Activated T-cell treated with anti-CD3 and anti-CD28 coated beads for 4 hours (primary cell): ENCODE results near the gene VEGFC.

ENCODE experiments used
- DNase-seq: peaks from one replicate; pipeline ENCODE4 v3.0.0-alpha.2; 2020

Gene VEGFC, protein sequence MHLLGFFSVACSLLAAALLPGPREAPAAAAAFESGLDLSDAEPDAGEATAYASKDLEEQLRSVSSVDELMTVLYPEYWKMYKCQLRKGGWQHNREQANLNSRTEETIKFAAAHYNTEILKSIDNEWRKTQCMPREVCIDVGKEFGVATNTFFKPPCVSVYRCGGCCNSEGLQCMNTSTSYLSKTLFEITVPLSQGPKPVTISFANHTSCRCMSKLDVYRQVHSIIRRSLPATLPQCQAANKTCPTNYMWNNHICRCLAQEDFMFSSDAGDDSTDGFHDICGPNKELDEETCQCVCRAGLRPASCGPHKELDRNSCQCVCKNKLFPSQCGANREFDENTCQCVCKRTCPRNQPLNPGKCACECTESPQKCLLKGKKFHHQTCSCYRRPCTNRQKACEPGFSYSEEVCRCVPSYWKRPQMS

GRCh38 chr4:176792326-176793059, at the start of gene VEGFC:
VEGFC (minus strand) TSS chr4:176792922; CDS start chr4:176792311, 611 bp downstream.
- no peak for DNase-seq

DNA sequence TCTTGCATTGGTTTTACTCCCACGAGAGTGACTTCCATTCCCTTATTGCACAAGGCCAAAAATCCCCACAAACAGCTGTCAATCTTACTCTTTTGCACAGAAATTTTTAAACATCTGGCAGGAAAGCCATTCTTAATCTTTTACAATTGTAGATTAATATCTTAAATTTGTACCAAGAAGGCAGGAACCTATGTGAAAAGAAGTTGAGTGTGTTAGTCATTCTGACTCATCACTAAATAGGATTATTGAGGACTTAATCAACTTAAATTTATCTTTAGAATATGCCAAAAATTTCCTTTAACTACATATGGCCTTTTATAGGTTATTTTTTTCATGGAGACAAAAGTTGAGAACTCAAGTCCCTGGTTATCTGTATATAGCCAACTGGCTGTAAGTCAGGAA, 49.0 kb upstream of the VEGFC start:
- no peak for DNase-seq

- DNase-seq, result no peak
Measured at GRCh38 chr4:176840166-176840565, 47.4 kb upstream of the VEGFC start.

- no peak for DNase-seq
Measured at GRCh38 chr4:176839656-176840055, 46.9 kb upstream of the VEGFC start.

DNA sequence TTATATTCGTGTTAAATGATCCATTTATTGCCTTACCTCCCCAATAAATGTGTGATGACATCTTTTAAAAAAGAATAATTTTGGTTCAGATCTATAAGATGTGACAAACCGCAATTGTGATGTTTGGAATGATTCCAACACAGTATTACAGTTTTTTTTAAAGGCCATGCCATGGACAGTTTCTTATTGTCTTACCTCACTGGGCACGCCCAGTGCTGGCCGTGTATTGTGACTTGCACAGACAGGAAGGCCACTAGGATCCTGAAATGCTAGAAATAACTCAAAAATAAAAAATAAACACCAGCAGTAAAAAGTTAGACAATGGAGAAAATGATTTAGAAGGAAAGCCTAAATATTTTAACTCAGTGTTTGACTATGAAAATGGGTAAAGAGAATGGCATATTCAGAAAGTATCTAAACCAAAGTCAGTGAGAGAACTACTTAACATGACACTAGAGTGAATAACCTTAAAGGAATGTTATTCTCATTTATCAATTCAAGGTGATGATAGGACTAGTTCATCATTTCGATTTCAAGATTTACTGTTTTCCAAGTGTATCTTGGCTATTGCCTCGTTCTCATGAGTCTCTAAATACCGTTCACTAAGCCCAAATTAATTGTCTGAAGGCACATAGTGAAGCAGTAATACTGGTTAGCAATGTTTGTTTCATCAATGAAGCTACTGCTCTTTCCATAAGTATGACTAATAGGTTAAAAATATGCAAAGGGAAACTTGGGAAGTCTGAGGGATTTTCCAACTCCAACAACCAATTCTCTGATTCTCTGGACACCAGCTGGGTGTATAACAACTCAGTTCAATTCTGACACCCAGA, 46.1 kb upstream of the VEGFC start:
- DNase-seq, result no peak

GRCh38 chr4:176837169-176837895, 44.6 kb upstream of the VEGFC start:
- no peak for DNase-seq

GRCh38 chr4:176834531-176834930, 41.8 kb upstream of the VEGFC start:
- DNase-seq, result no peak

- DNase-seq, result no peak
Measured at GRCh38 chr4:176833400-176834175, 40.9 kb upstream of the VEGFC start.

GRCh38 chr4:176830971-176831370, 38.2 kb upstream of the VEGFC start:
- no peak for DNase-seq

DNA sequence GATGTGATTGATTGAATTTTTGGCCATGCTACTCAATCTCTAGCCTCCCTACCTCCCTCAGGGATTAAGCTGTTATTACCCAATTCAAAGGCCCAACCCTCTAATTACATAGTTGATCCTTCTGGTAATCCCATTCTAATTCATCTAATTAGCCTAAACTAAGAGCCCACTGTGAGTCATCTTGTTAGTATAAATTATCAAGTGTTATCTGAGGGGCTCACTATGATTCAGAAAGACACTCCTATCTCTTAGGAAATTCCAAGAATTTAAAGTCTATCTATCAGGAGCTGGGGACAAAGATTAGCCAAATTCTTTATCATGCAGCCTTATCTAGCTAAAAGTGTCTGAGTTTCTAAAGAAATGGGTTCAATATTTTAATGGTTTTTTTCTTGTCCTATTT, 32.9 kb upstream of the VEGFC start:
- DNase-seq, result no peak

- DNase-seq, result no peak
Measured at GRCh38 chr4:176824645-176825366, 32.1 kb upstream of the VEGFC start.

DNA sequence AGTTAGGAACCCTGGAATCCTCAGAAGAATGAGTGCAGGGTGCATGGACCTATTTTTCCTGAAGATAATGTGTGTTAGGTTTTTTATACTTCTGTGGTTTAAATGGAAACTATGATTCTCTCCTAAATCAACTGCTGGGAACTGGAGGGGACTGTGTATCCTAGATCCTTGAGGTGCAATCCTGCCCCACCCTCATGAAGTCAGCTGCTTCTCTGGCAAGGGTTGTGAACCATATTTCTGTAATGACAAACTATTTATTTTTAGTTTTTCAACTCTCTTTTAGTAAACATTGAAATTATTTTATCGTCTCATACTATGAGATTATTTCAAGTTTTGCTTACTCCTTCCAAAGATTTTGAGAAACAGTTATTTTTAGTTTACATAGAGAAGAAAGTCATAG, 25.8 kb upstream of the VEGFC start:
- DNase-seq, result no peak

DNA sequence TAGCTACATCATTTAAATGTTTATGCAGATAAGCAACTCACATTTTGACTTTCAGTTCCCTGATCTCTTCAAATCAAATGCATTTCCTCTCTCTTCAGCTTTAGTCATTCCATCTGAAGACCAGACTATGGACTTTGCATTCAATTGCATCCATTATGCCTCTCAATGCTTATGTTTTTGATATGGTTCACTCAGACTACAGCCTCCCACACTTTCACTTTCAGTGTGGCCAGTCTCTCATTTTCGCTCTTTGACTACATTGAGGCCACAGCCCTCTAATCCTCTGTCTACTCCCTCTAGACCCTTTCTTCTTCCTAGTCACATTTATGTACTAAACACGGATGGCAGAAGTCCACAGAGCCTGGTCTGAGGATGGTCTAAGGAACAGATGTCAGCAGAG, 24.5 kb upstream of the VEGFC start:
- no peak for DNase-seq

- no peak for DNase-seq
Measured at GRCh38 chr4:176814770-176815169, 22.0 kb upstream of the VEGFC start.

DNA sequence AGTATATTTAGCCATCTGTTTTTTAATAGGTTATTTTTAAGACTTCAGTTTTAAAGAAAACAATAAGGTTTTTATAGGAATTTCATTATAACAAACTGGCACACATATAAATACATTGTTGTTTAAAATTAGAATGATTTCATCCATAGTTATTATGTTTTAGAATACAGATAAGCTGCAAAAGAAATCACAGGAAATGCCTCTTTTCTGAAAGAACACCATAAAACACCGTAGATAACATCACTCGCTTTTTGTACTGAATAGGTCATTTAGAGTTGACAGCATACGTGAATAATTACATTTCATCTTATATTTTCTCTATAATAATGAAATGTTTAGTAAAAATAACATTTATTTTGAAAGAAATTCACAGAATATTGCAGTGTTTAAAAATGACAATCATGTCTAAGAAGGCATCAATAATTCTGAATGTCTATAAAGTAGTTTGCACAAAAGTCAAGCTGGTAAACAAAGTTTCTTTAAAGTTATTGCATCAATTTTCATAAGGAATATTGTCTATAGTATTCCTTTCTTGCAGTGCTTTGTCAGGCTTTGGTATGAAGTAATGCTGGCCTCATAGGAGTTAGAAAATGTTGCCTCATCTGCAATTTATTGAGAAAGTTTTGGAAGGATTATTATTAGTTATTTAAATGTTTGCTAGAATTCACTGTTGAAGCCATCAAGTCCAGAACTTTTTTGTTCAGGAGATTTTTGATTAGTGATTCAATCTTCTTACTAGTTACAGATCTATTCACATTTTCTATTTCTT, 17.9 kb upstream of the VEGFC start:
- no peak for DNase-seq

- DNase-seq, result no peak
Measured at GRCh38 chr4:176806778-176807375, 14.2 kb upstream of the VEGFC start.

GRCh38 chr4:176805155-176805554, 12.4 kb upstream of the VEGFC start:
- DNase-seq, result no peak

- DNase-seq, result no peak
Measured at GRCh38 chr4:176800891-176801534, 8.3 kb upstream of the VEGFC start.

- DNase-seq, result no peak
Measured at GRCh38 chr4:176799653-176800052, 6.9 kb upstream of the VEGFC start.
